OCI-LY1 (cell line): ENCODE measurements around the gene ZNF474.

Source experiments
- CTCF ChIP-seq: fragments of 200-600 bp; sonication (generic), shearing (Covaris generic); IDR thresholded peaks from 2 replicates; pipeline ENCODE4 v1.5.1; 2017; ENCODE audit warnings: mild to moderate bottlenecking, antibody characterized with exemption, low read length, moderate library complexity, mixed read lengths
- EZH2 ChIP-seq: fragments of 200-600 bp; sonication (generic), shearing (Covaris generic); IDR thresholded peaks from 2 replicates; pipeline ENCODE4 v1.8.0; 2017; ENCODE audit warnings: borderline replicate concordance, mixed run types, mild to moderate bottlenecking, antibody characterized with exemption, low read length, moderate library complexity, mixed read lengths

GRCh38 chr5:122187426-122187825 lies 58.1 kb downstream of the ZNF474 start:
- TF ChIP-seq CTCF: no peak
- TF ChIP-seq EZH2: no peak
